Superior temporal gyrus (tissue), 1 donor: ENCODE data around the gene SMARCB1.

ENCODE experiments used
- DNase-seq: peaks from one replicate; pipeline ENCODE4 v3.0.0-alpha.2; 2016; ENCODE audit errors: extremely low spot score

Gene SMARCB1

DNA sequence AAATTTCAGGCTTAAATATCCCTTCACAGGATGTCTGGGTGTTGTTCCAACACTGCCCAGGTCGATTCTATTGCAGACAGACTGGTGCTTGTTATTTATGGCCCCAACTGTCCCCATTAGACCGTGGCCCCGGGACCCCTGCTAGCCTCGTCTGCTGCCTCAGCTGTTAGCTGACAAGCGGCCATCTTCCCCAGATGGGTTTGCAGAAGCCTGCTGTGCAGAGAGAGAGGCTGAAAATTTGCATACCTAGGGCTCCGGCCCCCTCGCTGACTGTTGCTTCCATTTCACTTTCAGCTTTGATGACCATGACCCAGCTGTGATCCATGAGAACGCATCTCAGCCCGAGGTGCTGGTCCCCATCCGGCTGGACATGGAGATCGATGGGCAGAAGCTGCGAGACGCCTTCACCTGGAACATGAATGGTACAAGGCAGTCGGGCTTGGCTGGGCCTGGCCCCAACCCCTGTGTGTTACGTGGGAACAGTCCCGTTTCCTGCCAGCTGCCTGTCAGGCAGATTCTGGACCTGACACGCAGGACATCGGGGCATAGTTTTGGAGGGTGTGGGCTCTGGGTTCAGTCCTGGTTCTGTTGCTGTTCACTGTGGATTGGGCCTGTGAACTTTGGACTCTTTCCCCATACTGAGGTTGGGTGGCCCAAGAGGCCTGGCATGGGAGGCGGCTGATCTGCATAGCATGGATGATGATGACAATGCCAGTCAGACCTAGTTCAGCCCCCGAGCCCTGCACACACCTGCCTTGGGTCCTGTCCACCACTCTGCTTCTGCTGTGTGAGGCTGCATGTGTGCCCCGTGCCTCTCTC lies 16.4 kb downstream of the SMARCB1 start:
- DNase-seq = no peak

GRCh38 chr22:23804781-23805291 lies 18.1 kb downstream of the SMARCB1 start:
- no peak for DNase-seq

DNA sequence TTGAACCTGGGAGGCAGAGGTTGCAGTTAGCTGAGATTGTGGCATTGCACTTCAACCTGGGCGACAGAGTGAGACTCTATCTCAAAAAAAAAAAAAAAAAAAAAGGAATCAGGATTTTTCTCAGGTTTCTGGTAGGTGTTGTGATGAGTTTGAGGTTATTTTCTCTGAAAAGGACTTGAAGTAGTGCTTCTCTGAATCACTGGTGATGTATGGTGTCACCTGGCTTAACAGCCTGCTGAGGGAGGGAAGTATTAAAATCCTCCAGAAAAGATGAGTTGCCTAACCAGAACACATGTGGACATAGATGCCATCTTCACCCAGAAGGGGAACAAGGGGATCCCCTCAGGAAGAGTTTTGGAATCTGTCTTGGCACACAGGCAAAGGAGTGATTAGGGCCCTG lies 20.1 kb downstream of the SMARCB1 start:
- no peak for DNase-seq

DNA sequence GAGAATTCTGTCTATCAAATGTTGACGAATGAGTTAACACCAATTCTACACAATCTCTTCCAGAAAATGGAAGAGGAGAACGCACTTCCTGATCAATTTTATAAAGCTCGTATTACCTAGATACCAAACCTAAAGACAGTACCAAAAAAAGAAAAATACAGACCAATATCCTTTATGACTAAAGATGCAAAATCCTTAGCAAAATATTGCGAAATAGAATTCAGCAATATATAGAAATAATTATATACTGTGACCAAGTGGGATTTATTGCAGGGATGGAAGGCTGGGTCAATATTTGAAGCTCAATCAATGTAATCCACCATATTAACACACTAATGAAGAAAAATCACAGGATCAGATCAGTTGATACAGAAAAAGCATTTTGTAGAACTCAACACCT lies 25.6 kb downstream of the SMARCB1 start:
- DNase-seq = no peak

DNA sequence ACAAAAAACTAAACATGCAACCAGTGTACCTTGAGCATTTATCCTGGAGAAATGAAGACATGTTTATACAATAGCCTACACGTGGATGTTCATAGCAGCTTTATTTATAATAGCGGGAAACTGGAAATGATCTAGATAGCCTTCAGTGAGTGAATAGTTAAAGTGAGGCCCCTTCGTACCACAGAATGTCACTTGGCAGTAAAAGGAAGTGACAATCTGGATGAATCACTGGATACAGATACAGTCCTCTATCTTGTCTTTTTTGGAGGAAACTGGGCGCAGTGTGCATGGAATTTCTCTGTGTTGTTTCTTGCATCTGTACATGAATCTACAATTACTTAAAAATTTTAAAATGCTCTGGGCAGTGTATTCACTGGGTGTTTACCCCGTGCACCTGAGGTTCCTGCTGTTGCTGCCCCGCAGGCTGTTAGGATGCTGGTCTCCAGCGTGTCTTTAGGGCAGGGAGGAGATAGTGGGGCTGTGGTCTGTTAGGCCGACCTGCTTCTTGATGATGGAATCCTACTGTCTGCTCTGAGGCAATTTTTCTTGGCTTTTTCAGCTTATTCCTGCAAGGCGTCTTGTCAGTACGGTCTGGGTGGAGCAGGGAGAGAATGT lies 28.9 kb downstream of the SMARCB1 start:
- DNase-seq = no peak

DNA sequence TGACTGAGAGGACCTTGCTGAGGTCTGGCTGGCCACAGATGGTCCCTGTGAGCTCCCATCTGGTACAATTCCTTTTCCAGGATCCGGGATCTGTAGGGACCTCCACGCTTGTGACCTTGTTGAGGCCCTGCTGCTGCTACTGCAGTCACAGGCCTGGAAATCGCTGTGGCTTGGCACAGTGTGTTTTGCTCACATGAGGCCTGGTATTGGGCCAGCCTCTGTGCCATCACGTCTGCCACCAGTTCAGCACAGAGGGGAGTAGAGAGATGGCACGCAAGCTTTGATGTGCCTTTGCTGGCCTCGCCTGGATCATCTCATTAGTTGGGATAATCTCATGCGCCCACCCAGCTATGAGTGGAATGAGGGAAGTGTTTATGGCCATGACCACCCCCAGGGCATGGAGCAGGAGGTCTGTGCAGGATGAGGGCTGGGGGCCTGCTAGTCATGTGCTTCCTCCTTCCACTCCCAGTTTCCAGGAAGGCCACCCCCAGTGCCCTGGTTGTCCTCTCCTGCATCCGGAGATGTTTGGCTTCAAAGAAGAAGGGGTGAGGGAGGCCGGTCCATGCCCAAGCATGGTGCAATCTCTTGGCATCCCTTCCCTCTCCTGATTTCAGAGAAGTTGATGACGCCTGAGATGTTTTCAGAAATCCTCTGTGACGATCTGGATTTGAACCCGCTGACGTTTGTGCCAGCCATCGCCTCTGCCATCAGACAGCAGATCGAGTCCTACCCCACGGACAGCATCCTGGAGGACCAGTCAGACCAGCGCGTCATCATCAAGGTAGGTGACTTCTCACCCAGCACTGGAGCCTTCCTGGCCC lies 29.6 kb downstream of the SMARCB1 start:
- DNase-seq = no peak

- no peak for DNase-seq
Observed at GRCh38 chr22:23817146-23817545, 30.4 kb downstream of the SMARCB1 start.

GRCh38 chr22:23818541-23818940 lies 31.8 kb downstream of the SMARCB1 start:
- DNase-seq = no peak

DNA sequence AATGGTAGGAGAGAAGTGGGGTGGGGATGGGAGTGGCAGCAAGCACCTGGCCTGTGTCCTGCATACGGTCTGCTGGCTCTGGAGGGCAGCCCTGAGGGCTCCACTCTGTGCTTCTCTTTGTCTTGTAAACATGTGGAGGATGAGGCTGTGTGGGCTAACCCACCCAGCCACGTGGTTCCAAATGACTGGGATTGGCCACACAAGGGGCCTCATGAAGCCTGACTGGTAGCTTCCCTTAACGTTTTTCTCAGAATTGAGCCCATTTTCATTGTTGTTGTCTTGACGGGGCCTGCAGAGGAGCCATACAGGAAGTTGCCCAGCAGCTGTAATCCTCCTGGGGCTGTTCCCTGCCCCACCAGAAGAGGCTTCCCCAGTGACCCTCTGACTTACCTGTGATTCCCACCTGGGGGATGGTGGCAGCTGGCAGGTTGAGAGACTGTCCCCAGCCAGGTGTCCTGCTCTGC lies 34.0 kb downstream of the SMARCB1 start:
- no peak for DNase-seq

DNA sequence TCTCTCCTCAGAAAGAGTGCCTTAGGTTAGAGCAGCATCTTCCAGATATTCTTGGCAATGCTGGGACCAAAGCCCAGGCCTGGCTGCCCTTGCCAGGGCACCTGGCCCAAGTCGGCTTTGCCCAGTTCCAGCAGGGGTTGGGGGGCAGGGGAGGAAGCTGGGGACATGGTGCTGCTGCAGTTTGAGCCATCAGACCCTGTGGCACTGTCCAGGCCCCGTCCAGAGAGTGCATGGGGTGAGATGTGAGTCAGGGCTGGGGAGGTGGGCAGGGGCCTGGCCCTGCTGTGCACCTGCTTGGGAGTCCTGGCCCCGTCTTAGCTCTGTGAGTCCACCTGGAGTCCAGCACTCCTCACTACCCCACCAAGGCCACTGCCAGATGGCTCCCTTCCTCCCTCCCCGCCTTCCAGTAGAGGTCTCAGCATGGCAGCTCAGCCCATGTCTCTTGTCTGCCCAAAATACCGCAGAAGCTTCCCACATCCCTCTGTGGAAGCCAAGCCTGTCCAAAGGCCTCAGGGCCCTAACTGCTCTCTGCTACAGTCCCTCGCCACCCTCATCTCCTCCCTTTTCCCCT lies 35.4 kb downstream of the SMARCB1 start:
- no peak for DNase-seq

DNA sequence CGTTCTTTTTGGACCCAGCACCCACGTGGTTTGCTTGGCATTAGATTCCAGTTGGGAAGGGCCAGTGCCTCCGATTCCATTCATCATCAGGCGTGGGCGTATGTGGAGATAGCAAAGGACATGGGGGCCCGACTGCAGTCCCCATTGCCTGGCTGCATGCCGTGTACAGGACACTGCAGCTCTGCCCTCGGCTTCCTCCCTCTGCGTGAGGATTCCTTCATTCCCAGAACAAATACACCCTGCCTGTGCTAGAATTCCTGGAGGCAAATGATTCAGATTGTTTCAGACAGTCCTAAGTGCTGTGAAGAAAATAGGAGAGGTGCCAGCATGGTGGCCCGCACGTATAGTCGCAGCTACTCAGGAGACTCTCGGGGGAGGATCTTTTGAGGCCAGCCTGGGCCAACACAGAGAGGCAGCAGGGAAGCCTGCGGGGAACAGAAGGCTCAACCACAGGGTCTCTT lies 36.6 kb downstream of the SMARCB1 start:
- no peak for DNase-seq

DNA sequence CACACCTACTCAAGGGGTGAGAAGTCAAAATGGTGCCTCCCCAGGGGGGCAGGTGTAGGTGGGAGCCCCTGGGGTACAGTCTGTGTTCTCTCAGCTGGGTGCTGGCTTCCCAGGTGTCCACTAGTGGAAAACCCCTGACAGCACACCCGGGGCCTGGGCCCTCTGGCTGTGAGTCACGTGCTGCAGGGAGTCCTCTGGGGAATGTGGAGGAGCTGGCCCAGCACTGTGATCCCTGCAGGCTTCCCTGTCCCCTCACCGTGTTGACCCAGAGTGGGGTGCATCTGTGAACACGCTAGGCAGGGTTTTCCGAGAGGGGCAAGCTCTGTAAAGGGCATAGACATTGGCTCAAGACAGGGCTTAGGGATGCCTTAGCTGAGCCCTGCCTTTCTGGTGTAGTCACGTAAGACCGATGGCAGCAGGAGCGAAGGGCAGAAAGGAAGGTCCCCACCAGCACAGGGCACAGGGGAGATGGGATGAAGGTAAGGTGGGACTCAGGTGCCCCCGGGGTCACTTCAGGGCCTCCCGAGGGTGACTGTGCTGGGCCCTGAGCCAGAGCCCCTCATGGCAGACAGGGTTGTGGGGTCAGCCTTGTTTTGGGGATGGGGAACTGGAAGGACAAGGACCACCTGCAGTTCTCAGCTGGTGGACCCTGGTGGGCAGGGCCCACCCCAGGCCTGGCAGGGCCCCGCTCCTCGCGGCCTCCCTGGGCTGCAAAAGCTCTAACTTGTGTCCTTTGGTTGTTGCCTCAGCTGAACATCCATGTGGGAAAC lies 37.9 kb downstream of the SMARCB1 start:
- no peak for DNase-seq

DNA sequence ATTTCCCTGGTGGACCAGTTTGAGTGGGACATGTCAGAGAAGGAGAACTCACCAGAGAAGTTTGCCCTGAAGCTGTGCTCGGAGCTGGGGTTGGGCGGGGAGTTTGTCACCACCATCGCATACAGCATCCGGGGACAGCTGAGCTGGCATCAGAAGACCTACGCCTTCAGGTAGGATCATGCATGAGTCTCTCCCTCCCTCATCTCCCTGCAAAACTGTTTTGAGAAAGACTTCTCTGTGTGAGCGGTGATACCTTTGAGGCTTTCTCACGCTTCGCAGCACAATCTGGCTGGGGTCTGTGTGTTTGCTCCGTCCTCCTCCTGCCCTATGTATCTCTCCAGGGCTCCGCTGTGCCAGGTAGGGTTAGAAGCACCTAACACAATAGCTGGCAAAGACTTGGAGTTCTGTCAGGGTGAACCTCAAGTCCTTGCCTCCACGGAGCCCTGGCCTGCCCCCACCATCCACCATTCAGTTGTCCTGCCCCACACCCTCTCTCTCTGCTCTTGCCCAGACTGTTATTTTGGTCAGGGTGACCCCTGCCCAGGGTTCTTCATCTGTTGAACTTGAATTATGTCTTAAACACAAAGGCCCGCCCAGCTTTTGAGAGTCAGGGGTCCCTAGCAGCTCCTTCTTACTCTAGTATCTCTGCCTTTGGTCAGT lies 38.6 kb downstream of the SMARCB1 start:
- no peak for DNase-seq

DNA sequence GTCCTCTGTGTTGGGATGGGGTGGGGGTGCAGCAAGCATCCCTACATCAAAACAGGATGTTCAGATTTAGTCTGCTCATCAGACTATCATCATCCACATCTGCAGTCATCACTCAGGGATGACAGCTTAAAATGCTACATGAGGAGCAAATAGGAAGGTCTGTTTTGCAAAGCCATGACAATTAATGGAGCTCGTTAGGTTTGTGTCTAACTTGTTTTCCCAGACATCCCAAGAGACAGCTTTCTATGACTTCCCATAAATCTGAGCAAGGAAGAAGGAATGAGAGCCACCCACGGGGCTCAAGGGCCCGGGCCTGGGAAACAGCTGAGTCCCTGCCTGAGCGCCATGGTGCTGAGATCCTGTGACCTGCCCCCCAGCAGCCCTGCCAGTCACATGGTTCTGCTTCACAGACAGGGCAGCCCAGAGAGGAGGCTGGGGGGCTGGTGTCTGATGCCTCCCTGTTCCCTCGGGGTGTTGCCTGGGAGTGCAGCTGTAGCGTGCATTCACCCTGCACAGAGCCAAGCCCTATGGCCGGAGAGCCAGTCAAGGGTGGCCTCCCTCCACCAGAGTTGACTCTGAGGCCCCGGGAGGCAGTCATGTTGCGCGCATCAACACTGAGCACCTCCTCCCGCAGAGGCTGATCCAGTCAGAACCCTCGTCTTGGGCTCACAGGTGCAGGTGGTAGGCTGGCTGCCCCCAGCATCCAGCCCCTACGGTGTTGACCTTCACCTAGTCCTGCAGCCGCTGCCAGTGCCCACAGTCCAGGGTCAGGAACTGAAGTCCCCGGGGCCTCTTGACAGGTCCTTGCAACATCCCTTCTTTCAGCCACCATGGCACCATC lies 40.0 kb downstream of the SMARCB1 start:
- no peak for DNase-seq

DNA sequence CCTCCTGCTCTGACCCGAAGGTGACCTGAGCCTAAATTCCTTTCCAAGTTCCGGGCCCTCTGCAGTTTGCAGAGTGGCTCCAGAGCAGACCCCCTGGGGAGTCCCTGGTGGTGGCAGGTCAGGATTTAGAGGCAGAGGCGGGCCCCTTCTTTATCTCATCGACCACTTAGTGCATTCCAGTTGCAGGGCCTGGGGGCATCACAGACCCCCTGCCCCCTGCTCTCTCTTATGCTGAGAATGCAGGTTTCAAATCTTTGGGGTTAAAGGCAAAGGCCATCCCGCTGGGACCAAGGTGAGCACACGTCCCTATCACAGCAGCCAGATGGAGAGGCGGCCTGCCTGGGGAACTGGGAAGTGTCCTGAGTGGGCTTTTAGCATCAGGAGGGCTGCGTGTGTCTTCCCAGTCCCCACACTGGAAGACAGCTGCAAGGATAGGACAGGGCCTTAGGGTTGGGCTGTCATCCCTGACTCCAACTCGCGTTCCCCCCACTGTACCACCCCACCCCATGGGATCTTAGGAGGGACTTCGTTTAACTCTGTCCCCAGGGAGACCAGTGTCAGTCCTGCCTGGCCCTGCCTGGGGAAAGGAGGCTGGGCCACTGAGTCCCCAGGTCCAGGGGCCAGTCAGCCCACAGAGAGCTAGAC lies 40.7 kb downstream of the SMARCB1 start:
- no peak for DNase-seq

DNA sequence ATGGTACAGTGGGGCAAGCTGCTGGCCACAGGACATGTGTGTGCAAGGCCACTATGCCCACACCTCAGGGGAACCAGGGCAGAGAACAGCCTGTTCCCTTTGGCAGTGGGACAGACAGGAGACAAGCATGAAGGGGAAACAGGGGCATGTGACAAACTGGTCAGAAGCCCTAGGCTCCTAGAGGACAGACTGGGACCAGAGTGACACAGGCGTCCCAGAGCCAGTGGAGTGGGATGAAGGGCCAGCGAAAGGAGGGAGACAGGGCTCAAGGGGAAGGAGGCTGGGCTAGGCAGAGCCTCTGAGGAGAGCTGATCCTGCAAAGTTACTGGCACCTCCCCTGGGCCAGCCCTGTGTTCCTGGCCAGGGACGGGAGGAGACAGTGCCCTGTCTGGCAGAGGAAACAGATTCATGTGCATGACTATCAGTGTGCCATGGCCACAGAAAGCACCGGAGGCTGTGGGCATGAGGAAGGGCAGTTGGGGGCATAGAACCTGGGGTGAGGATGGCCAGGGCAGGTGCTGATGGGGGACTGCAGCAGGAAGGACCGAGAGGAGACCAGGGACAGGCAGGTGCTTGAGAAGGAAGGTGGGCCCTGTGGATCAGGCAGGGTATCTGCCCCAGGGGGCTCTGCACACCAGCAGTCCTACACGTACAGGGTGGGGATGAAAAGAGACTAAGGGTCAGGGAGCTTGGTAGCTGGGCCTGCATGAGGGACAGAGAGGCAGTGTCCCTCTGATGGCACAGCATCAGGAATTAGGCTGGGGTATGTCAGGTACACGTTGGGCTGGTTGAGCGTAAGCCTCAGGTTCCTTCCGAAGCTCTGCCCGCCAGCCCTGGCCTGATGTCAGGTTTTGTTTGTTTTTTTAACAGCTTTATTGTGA lies 42.3 kb downstream of the SMARCB1 start:
- DNase-seq = no peak

DNA sequence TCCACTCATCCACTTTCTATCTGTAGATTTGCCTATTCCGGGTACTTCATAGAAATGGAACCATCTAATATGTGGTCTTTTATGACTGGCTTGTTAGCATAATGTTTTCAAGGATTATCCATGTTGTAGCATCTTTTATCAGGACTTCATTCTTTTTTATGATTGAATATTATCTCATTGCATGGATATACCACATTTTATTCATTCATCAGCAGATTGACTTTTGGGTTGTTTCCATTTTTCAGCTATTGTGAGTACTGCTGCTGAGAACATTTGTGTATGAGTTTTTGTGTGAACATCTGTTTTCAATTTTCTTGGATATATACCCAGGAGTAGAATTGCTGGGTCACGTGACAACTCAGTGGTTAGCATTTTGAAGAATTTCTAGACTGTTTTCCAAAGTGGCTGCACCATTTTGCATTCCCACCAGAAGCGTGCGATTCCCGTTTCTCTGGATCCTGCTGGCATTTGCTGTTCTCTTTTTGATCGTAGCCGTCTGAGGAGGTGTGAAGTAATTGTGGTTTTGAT lies 43.1 kb downstream of the SMARCB1 start:
- no peak for DNase-seq

DNA sequence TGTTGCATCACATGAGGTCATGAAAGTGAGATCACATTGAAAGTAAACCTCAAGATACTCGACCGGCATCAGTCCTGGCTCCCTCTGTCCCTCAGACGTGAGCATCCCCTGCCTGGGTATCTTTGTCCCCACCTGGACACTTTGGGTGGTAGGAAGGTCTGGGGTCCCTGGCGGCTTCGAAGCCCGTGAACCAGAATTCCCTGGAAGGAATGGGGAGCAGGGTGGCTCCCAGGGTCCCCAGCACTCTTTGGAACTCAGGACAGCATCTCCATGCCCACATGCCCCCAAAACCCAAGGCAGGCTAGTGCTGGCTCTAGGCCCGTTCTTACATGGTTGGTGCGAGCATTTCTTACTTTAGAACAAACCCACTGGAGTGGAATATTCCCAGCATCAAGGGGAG lies 44.5 kb downstream of the SMARCB1 start:
- no peak for DNase-seq
